Smooth muscle cell (in vitro differentiated cells): Measurements from ENCODE around the gene MRPS18A. TPM values are rescaled to one million over a fixed set of nuclear protein-coding genes. Genes with fewer than 3 reads are reported as not detected.

Experiments
- DNase-seq: peaks from one replicate; lab custom pipeline; 2025; ENCODE audit not compliant: unreplicated experiment; lab: John Stamatoyannopoulos, UW
- H2AFZ ChIP-seq: fragments of 200-600 bp; sonication (generic); 2 replicates; pipeline ENCODE4 v1.6.0; 2016; ENCODE audit warnings: antibody characterized with exemption, low read depth, mild to moderate bottlenecking
- H3F3A ChIP-seq: fragments of 200-600 bp; sonication (generic); 2 replicates; pipeline ENCODE4 v1.6.0; 2017; ENCODE audit warnings: antibody characterized with exemption, low read depth
- H3K27ac ChIP-seq: fragments of 200-600 bp; sonication (generic); 2 replicates; pipeline ENCODE4 v1.5.1; 2016; ENCODE audit warnings: low read depth, mild to moderate bottlenecking
- H3K27me3 ChIP-seq: fragments of 200-600 bp; sonication (generic); 2 replicates; pipeline ENCODE4 v1.6.1; 2016; ENCODE audit warnings: low read depth, mild to moderate bottlenecking
- H3K36me3 ChIP-seq: fragments of 200-600 bp; sonication (generic); 2 replicates; pipeline ENCODE4 v1.5.1; 2016; ENCODE audit warnings: low read depth
- H3K4me1 ChIP-seq: fragments of 200-600 bp; sonication (generic); 2 replicates; pipeline ENCODE4 v1.5.1; 2016; ENCODE audit warnings: low read depth
- H3K4me2 ChIP-seq: fragments of 200-600 bp; sonication (generic); 2 replicates; pipeline ENCODE4 v1.6.0; 2016; ENCODE audit warnings: mild to moderate bottlenecking
- H3K4me3 ChIP-seq: fragments of 200-600 bp; sonication (generic); 2 replicates; pipeline ENCODE4 v1.5.1; 2016; ENCODE audit warnings: mild to moderate bottlenecking
- H3K79me2 ChIP-seq: fragments of 200-600 bp; sonication (generic); 2 replicates; pipeline ENCODE4 v1.6.0; 2016; ENCODE audit warnings: low read depth, mild to moderate bottlenecking
- H3K9ac ChIP-seq: fragments of 200-600 bp; sonication (generic); 2 replicates; pipeline ENCODE4 v1.6.0; 2016; ENCODE audit warnings: low read depth
- H3K9me3 ChIP-seq: fragments of 200-600 bp; sonication (generic); replicated peaks from 2 replicates; pipeline ENCODE4 v1.5.1; 2016; ENCODE audit warnings: low read depth
- H4K20me1 ChIP-seq: fragments of 200-600 bp; sonication (generic); 2 replicates; pipeline ENCODE4 v1.6.0; 2016; ENCODE audit warnings: low read depth
- WGBS: methylation state at CpG from one replicate; pipeline ENCODE4 v1.1.7; 2016; ENCODE audit warnings: low lambda C conversion rate; 5-methylcytosine and 5-hydroxymethylcytosine counted together
- polyA plus RNA-seq: library from polyadenylated mRNA; unstranded; fragments of >200 nt; fragmentation: Nextera tagmentation; extraction: Ambion mirVana; gene quantifications from 2 replicates; pipeline ENCODE4 v1.2.1, GENCODE V29; 2016
- total RNA-seq: library from RNA; depleted of rRNA; stranded (reverse); fragments of >200 nt; gene quantifications from 2 replicates; pipeline ENCODE4 v1.2.3, GENCODE V29; 2014
- TF ChIP-seq, protein P1 (sequence below): fragments of 200-600 bp; sonication (generic); IDR thresholded peaks from 2 replicates; pipeline ENCODE4 v1.5.1; 2017; ENCODE audit warnings: borderline replicate concordance, mild to moderate bottlenecking, antibody characterized with exemption; ENCODE audit not compliant: insufficient read depth, poor library complexity, severe bottlenecking

Gene MRPS18A
- total and polyA plus RNA-seq, 2 experiments from 2014 or later = 40.4 to 59.9 TPM

DNA sequence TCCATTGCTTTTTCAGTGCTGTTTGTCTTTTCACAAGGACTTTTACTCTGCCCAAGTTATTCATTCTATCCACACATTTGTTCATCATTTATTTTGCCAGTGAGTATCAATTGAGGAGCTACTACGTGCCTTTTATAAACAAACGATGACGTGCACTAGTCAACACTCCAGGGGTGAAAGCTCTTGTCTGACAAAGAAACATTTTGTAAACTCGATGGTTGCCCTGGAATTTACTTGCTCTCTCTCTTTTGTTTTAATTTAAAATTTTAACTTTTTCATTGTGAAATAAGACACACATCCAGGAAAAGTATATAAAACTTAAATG lies 8.3 kb upstream of the MRPS18A start:
- Histone ChIP-seq H3K9ac (no peak overlapping the region), H3K27me3 (no peaks in the 10 kb centered on the region), H3K4me1 (peaks cover 21% of the 10 kb centered on the region), H2AFZ (no peak overlapping the region), H3K79me2 (no peaks in the 10 kb centered on the region), H3K36me3 (no peaks in the 10 kb centered on the region), H3F3A (peaks cover 10% of the 10 kb centered on the region), H3K4me2 (no peak overlapping the region), H4K20me1 (no peaks in the 10 kb centered on the region), H3K27ac (no peak overlapping the region), H3K4me3 (no peak overlapping the region), H3K9me3 (no peaks in the 10 kb centered on the region)
- WGBS = 65% methylated on average over 4 of the region's 4 CpGs
- DNase-seq = no peak
- TF ChIP-seq, protein P1, sequence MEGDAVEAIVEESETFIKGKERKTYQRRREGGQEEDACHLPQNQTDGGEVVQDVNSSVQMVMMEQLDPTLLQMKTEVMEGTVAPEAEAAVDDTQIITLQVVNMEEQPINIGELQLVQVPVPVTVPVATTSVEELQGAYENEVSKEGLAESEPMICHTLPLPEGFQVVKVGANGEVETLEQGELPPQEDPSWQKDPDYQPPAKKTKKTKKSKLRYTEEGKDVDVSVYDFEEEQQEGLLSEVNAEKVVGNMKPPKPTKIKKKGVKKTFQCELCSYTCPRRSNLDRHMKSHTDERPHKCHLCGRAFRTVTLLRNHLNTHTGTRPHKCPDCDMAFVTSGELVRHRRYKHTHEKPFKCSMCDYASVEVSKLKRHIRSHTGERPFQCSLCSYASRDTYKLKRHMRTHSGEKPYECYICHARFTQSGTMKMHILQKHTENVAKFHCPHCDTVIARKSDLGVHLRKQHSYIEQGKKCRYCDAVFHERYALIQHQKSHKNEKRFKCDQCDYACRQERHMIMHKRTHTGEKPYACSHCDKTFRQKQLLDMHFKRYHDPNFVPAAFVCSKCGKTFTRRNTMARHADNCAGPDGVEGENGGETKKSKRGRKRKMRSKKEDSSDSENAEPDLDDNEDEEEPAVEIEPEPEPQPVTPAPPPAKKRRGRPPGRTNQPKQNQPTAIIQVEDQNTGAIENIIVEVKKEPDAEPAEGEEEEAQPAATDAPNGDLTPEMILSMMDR = no peak

DNA sequence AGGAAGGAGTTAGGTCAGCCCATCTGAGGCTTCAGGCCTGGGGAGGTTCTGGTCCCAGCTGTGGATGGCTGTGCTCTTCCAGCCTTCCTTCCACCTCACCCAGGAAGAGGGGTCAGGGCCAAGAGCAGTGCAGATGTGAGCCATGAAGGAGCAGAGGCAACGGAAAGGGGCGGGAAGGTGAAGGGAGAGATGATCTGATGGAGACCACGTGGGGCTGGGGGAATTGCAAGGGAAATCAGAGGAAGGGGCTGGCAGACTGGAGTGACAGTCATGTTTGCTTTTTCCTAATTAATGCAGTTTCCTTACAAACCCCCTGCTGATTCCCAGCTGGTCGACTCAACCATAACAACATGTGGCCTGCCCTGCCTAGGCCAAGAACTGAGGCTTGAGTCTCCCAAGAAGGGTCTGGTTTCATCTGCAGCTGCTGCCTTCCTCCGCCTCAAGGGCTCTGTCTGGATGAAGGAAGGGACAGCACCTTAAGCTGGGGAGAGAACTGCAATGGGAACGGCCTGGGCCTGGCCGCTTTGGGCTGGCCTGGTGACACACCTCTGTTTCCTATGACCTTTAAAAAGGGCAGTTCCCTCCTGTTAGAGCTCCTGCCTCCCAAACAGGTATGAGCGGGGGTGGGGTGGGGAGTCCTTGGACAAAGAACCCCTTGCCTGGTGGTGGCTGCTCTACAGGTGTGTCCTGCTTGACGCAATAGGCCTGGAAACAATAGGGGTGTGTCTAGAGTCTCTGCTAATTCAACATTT lies 7.8 kb upstream of the MRPS18A start:
- no peaks in the 10 kb centered on the region for H3K9me3 ChIP-seq
- no peak overlapping the region for H3K4me3 ChIP-seq
- H3K4me2 ChIP-seq = no peak overlapping the region
- no peaks in the 10 kb centered on the region for H4K20me1 ChIP-seq
- peaks cover 21% of the 10 kb centered on the region for H3K4me1 ChIP-seq
- no peak overlapping the region for H3K27ac ChIP-seq
- peaks cover 10% of the 10 kb centered on the region for H3F3A ChIP-seq
- no peaks in the 10 kb centered on the region for H3K79me2 ChIP-seq
- H3K36me3 ChIP-seq = no peaks in the 10 kb centered on the region
- no peak overlapping the region for H3K9ac ChIP-seq
- DNase-seq = no peak
- WGBS = 74% methylated on average over 9 of the region's 9 CpGs
- no peaks in the 10 kb centered on the region for H3K27me3 ChIP-seq
- H2AFZ ChIP-seq = no peak overlapping the region
- TF ChIP-seq, protein P1 = no peak

DNA sequence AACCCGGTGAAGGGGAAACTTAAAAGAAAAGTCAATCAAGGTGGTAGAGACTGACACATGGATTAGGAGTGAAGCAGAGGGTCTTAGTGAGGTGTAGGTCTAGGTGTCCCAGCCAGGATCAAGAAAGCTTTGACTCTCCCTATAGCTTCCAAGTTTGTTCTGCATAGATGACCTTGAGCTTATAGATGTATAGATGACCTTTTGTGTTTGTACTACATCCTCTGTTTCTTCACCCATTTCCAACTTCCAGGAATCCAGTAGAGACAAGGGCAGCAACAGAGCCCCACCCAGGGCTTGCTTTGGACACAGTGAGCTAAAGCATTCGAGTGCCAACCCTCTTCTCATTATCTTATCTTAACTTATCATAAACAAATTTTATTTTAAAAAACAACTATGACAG lies 1.8 kb upstream of the MRPS18A start:
- Histone ChIP-seq H3K27me3 (no peaks in the 10 kb centered on the region), H3K27ac (no peak overlapping the region), H3K36me3 (no peaks in the 10 kb centered on the region), H3K79me2 (peaks cover 35% of the 10 kb centered on the region), H3K4me2 (no peak overlapping the region), H4K20me1 (peaks cover 16% of the 10 kb centered on the region), H2AFZ (no peak overlapping the region), H3K4me3 (no peak overlapping the region), H3K9me3 (no peaks in the 10 kb centered on the region), H3K4me1 (peaks cover 13% of the 10 kb centered on the region), H3K9ac (no peak overlapping the region), H3F3A (no peaks in the 10 kb centered on the region)
- 88% methylated on average over 2 of the region's 2 CpGs for WGBS
- TF ChIP-seq, protein P1 = no peak
- no peak for DNase-seq

DNA sequence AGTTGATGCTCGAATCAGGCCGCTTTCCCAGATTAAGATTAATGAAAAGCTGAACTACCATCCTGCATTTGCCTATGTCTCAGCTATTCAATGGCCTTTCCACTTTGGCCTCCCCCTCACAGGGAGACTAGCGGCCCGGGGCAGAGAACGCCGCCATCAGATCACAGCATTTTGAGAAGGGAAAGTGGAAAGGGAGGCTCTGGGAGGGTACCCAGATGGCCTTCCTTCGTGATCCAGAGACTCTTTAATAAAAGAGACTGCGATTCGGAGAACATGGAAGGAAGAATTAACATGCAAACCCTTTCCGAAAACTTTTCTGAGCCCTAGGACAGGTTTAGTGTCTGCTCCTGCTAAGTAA lies 533 bp downstream of the MRPS18A start:
- Histone ChIP-seq H3F3A (no peaks in the 10 kb centered on the region), H3K79me2 (peaks cover 54% of the 10 kb centered on the region), H4K20me1 (peaks cover 40% of the 10 kb centered on the region), H2AFZ (peak overlapping the region; percentile 65), H3K9ac (peak overlapping the region; percentile 87), H3K4me3 (peak overlapping the region; percentile 86), H3K9me3 (no peaks in the 10 kb centered on the region), H3K27ac (peak overlapping the region; percentile 79), H3K4me2 (peak overlapping the region; percentile 93), H3K4me1 (peaks cover 13% of the 10 kb centered on the region), H3K27me3 (no peaks in the 10 kb centered on the region), H3K36me3 (no peaks in the 10 kb centered on the region)
- TF ChIP-seq, protein P1 = no peak
- no peak for DNase-seq
- WGBS = 7% methylated on average over 10 of the region's 10 CpGs
